Activated T-cell treated with anti-CD3 and anti-CD28 coated beads for 48 hours (primary cell): ENCODE measurements around the gene SHLD1.

Source experiments
- DNase-seq: peaks from one replicate; pipeline ENCODE4 v3.0.0-alpha.2; 2020; ENCODE audit warnings: low read depth

Gene SHLD1

DNA sequence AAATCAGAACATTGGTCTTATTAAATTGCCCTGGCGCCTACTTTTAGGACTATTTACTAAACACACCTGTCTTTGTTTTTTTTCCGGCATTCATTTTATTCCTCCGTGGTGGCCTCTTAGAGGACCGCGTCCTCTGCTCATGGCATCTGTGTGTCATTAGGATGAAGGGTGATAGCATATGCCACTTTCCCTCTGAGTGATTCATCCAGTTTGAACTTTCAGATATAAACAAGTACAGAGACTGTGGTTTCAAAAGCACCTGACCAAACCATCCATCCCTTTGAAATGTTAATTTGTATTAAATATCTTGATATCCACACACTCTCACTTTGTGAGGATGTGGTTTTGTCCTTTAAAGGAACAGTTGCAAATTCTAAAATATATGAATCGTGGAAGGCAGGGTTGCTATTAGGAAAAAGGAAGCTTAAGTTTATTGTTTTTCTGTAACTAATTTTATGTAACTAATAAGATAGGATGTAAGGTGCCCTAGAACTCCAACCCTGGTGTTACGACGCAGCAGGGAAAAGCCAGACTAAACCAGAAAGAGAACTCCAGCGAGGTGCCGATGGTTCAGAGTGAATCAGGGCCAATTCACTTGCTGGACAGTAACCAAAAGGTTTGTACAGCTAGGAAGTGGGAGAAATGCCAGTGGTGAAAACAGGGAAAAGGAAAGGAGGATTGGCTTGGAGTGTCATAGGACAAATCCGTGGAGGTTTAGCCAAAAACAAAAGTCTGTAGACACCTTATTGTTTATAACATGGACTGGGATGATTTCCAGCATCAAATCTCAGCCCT, 98.7 kb downstream of the SHLD1 start:
- no peak for DNase-seq

DNA sequence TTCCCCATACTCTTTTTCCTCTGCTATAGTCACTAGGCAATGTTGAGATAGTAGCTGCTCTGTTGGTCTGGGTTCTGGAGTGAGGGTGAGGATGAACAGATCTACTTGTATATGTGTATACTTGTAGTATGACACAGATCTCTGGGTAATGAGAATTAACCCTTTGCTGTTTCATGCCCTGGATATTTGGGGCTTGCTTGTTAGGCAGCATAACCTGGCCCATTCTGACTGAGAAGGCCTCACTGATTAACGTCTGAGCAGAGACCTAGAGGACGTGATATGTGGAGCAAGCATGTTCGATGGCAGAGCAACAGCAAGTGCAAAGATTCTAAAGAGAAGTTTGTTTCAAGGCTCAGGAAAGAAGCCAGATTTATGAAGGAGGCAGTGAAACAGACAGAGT, 105.7 kb downstream of the SHLD1 start:
- no peak for DNase-seq

DNA sequence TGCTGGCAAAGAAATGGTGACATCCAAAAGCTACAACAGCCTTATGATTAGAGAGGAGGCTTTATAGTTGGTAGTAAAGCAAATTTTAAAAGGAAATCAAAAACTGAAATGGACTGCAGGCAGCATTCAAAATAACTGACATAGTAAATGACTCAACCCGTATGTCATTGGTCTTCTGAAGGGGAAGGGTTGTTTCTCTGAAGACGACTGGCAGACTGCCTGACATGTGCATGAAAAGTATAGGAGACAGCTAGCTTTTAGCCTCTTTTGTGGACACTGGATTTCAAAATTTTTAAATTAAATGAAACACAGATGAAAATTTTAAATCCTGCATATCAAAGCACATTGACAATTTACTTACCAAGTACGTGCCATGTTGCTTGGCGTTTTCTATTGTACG, 109.4 kb downstream of the SHLD1 start:
- no peak for DNase-seq

DNA sequence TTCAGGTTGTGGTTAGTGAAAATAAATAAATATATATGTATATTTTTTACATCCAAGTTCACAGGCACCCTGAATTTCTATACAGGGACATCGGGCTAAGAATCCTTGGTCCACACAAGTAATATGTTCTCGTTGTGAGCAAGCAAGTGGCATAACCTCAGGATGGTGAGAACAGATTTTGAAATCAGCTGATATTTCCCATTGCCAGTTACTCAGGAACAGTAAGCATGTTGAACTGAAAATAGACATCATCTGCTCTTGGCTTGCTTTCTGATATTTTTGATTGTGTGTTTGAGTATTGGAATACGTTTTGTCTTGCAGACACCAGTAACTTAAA, 112.5 kb downstream of the SHLD1 start:
- DNase-seq = no peak

DNA sequence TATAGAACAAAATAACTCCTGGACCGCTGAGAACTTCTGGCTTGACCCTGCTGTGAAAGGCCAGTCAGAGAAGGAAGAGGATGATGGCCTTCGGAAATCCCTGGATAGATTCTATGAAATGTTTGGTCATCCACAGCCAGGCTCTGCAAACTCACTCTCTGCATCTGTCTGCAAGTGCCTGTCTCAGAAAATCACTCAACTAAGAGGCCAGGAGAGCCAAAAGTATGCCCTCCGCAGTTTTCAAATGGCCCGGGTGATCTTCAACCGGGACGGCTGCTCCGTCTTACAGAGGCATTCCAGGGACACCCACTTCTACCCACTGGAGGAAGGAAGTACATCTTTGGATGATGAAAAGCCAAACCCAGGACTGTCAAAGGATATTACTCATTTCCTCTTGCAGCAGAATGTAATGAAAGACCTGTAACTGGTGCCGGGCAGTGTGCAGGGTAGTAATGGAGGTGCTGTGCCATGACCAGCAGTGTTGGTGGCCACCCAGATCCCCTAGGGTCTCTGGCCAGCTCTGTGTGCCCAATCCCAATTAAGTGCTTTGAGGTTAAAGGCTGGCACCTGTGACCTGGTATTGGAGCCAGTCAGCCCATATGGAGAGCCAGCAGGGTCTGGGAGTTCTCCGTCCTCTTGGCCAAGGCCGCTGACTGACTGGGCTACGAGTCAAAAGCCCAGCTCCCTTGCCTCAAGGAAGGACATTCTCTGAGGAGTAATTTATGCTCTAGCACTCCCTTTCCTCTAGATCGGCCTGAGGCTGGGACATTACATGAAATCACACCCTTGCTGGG, 113.0 kb downstream of the SHLD1 start:
- no peak for DNase-seq

DNA sequence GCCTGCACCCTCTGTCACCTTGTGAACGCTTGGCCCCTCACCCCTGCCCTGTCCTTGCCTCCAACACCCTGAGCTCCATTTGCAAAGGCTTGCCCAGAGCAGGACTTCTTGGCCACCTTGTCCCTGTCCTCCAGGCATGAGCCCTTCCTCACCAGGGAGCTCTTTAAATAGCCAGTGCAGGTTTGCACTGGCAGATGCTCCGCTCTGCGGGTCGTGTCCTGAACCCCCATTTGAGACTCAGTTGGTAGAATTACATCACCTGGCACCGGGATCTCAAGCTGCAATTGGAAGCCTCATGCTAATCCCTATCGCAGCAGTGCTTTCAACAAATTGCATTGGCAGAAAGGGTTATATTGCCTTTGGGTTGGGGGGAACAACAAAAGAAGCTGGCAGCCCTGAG, 114.2 kb downstream of the SHLD1 start:
- DNase-seq = no peak

DNA sequence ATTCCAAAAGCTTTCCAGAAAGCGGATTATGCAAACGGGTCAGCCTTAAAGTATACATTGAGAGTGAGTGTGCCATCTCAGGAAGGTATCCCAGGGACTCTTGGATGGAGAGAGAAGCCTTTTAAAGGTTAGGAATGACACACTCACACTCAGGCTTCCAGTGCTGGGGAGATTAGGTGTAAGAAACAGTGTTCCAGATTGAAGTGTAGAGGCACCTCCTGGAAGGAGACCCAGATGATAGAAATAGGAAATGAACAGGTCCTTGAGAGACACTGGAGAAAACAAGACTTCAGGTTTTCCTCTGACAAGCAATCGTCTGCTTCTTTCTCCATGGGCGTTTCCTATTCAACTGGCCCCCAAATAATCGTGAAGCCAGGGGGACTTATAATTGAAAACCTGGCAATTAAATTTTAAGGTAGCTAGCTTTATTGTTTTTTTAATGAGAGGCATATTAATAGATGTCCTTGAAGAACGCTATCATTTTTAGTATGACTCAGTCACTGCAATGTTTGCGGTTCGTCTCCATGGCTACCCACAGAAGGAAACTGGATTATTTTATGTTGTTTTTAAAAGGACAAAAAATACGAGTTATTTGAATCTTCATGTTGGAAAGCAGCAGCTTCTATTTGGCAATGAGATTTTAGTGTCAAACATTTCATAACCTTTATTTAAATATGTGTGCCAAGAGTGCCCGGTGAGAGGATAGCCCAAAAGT, 114.8 kb downstream of the SHLD1 start:
- no peak for DNase-seq

DNA sequence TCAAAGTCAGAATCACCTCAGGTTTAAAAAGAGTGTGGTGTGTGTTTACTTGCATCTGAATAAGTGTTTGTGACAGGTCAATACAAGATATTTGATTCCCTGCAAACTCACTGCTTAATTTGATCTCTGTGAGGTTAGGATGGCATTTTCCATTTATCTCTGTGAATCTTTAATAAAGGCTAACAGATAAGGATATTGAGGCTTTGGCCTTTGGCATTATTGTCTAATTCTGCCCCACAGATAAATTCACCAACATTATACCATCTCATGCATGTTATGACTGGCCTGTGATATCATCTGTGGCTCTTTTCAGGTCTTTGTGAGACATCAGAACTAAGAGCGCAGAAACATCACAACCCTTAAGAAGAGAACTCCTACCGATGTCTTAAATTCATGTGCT, 115.4 kb downstream of the SHLD1 start:
- no peak for DNase-seq

DNA sequence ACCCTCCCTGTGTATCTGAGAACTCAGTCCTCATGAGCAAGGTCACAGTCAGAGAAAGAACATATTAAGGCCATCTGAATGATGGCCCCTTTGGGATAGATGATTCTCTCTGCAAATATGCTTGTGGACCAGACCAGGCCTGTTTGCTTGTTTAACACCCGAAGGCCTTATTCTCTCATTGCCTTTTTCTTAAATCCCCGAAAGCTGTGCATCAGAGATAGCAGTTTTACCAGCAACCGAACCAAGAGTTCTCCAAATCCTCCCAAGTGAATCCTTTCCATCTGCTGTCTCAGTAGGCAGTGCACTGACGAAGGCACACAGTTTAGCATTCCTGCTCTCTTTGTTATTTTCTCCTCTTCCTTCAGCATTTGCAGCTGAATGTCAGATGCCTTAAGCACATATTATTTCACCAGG, 120.4 kb downstream of the SHLD1 start:
- DNase-seq = no peak

DNA sequence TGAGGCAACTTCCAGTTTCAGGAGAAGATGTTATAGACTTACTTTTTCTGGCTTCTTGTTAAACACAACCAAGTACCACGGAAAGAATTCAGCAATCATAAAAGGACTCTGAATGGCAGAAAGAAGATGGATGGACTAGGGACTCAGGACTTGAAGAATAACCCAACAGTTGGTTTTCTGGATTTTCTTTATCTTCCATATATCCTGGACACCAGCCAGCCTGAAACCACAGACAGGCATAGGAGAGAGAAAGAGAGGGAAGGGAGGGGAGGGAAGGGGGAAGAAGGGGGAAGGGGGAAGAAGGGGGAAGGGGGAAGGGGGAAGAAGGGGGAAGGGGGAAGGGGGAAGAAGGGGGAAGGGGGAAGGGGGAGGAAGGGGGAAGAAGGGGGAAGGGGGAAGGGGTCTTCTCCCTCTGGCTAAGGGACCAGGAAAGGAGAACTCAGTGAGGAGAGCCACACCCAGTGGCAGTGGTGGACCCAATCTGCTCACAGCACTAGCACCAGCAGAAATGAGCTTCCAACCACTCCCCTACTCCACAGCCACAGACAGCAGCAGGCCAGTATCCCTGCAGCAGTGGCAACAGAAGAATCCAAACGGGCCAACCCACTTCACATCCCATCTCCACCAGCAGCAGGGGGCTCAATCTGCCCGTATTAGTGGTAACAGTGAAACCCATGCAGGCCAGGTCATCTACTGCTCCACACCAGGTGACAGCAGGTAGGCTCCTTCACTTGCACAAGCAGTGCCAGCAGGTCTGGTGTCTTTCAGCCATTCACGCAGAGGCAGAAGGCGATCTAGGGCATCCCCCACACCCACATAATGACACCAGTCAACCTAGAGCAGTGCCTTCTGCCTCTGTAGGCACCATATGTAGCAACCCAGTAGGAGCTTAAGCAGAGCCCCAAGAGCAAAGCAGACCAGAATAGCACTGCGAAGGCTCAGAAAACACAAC, 121.5 kb downstream of the SHLD1 start:
- no peak for DNase-seq

DNA sequence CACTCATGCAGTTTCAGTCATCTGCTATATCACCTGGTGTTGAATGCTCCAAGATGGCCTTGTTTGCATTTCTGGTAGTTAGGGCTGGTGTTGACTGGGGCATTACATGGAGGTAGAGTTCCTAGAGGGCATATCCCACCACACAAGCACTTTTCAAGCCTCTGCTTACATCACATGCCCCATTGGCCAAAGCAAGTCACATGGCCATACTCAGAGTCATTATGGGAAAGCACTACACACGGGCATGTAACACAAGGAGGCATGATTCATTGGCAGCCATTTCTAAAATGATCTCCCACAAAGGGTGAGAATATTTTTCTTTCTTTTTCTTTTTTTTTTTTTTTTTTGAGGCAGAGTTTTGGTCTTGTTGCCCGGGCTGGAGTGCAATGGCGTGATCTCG, 126.9 kb downstream of the SHLD1 start:
- DNase-seq = no peak

DNA sequence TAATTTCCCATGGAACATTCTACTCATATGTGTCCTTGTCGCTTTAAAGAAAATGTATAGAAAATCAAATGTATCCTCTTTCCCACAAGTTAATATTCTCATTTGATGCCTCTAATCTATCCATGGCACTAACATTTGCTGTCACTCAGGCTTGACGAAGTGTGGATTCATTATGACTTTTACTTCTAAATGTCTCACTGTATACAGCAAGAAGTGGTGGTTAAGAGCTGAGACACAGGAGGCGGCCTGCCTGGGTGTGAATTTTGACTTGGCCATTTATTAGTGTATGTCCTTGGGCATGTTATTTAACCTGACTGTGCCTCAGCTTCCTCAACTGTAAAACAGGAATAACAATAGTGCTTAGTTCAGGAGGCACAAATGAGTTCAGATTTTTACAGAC, 130.1 kb downstream of the SHLD1 start:
- no peak for DNase-seq

DNA sequence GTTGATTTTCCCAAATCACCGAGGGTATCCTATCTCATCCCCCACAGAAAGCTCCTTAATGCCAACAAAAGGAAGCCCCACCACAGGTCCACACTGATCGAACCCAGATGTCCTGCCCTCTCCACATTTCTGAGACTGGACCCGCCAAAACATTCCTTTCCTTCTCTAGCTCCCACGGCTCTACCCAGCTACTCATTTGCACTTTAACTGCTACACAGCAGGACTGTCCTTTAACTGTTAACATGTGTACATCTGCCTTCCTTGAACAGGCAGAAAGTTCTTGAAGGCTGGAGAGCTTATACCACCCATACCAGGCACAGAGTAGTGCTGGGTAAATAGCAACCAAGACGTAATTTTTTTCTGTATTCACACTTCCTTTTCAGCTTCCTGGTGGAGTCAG, 131.5 kb downstream of the SHLD1 start:
- no peak for DNase-seq

DNA sequence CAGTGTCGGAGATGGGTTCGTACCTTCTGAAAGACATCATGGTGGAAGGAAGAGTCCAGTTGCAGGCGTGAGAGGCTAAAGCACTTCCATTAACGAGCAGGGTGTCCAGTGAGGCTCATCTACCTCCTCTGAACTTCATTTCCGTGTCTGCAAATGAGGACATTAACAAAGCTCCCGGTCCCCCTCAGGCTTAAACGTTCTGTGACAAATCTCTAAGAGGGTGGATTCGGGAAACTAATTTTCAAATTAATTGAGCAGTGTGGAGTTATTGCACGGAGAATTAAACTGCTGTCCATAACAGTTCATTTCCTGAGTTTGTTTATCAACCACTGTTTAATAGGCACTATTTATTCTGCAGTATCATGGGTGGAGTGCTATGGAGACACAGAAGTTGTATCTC, 132.0 kb downstream of the SHLD1 start:
- DNase-seq = no peak

DNA sequence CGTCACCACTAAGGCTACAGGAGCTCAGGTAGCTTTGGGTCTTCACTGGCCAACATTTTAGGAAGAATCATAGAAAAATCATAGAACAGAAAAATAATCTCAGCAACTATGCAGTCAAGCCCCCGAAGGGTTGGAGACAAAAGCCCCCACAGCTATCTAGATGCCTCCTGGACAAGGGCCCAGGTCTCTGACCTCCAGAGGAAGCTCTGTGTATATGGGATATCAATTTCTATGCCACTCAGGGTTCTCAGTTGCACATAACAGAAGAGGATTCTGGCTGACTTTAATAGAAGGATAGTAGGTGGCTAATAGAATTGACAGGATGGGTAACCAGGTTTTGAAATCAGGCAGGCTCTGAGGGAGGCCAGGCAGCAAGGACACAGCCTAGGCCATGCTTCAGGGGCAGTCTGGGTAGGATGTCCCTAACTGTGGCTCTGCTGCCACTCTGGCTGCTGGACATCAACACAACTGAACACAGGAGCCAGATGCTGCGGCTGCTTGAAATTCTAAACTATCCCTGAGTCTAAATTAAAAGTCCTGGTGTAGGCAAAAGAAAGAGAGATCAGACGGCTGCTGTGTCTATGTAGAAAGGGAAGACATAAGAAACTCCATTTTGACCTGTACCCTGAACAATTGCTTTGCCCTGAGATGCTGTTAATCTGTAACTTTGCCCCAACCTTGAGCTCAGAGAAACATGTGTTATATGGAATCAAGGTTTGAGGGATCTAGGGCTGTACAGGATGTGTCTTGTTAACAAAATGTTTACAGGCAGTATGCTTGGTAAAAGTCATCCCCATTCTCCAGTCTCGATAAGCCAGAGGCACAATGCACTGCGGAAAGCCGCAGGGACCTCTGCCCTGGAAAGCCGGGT, 134.5 kb downstream of the SHLD1 start:
- no peak for DNase-seq

DNA sequence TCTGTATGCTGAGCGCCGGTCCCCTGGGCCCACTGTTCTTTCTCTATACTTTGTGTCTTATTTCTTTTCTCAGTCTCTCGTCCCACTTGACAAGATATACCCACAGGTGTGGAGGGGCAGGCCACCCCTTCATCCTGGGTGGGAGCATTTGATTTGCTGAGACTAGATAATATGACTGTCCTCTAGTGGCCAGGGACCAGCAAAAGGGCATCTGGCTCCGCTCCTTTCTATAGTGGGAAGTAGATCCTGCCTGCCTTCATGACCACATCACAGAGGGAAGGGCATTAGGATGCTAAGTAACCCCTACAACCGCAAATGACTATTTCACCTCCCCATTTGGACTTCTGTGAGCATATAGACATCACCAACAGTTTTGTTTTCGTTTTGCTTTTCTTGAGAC, 135.7 kb downstream of the SHLD1 start:
- DNase-seq = no peak

DNA sequence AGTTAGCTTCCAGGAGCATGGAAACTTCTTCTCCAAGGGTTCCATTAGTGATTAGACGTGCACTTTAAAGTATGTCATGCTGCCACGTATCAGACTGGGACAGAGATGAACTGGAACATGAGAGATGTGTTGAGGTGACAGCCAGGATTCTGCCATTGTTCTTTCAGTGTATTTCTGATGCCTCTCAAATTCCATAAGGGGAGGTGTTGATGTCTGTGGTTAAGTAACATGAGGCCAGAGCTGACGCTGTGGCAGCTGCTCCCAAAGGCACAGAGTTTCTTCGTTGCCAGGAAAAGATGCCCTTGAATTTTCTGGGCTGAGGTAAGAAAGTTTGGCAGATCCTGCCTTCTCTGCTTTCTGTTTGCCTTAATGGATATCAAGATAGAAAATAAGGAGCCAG, 136.6 kb downstream of the SHLD1 start:
- DNase-seq = no peak

DNA sequence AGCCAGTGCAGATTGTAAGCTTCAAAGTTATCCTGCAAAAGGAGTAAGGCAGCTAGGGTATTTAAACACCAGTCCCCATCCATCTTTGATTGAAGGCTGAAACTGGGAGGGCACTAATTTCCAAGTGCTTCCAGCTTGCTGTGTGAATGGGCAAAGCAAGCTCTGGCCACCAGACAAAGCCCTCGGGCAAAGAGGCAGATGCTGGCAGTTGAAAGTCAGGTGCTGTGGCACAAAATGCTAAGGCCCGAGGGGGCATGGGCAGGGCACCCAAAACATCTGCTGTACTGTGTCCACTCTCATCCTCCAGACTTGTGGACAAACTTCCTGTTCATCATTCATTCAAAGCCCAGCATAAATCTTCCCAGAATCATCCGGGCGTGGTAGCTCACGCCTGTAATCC, 137.2 kb downstream of the SHLD1 start:
- DNase-seq = no peak

DNA sequence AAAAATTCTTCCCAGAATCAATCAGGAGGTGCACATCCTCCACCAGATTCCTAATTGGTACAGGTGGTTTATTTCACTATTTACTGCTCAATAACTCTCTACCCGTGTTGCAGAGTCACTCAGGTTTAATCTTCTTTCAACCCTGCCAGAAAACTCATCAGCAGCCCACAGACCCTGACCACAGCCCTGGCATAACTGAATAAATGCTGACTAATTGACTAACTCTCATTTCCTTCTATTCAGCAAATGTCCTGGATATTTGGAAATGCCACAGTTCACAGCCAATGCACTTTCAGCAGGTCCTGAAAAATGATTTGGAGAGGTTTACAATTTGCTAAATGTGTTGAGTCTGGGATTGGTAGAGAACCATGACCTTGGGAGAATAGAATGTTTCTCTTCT, 137.8 kb downstream of the SHLD1 start:
- no peak for DNase-seq

DNA sequence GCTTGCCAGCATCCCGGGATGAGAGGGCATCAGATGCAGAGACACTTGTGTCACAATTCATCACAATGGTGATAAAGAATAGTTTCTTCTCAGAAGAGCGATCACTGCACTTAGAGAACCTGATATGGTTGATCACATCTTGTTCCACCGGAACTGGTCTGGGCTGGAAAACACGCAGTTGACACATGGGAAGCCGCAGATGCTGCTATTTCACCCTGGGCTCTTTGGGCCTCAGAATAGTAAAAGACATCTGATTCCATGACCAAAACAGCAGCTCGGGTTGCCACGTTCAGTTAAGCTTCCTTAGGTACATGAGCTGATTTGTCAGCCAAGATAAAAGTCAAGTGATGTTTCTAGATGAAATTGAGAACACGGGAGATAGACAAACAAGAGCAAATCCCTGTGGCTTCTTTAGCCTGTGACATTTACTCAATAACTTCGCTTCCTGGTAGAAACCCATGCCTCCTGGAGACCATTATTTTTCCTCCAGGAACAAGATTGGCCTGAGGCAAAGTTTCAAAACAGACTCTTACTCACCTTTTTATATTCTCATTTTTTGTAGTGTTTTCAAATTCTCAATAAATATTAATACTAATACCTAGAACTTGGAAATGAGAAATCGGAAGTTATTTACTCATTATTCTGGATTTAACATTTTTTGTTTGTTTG, 140.7 kb downstream of the SHLD1 start:
- no peak for DNase-seq
